GM18520 (cell line): ENCODE results near the gene CHRNA1.

Source experiments
- ATAC-seq: cut with Tn5 transposase; IDR thresholded peaks from one replicate; pipeline ENCODE4 v1.9.1; 2021; ENCODE audit not compliant: unreplicated experiment

CHRNA1 gene

GRCh38 chr2:174764280-174765255 is at the start of gene CHRNA1:
CHRNA1 (minus strand) TSS chr2:174764472; CDS start chr2:174764394, 78 bp downstream.
- no peak for ATAC-seq

- ATAC-seq: no peak
Measured at GRCh38 chr2:174812037-174812436, 47.8 kb upstream of the CHRNA1 start.

GRCh38 chr2:174807931-174808330 is 43.7 kb upstream of the CHRNA1 start:
- no peak for ATAC-seq

- no peak for ATAC-seq
Measured at GRCh38 chr2:174805803-174806202, 41.5 kb upstream of the CHRNA1 start.

- ATAC-seq: no peak
Measured at GRCh38 chr2:174802459-174802858, 38.2 kb upstream of the CHRNA1 start.

GRCh38 chr2:174800436-174801205 is 36.3 kb upstream of the CHRNA1 start:
- no peak for ATAC-seq

GRCh38 chr2:174798801-174799200 is 34.5 kb upstream of the CHRNA1 start:
- no peak for ATAC-seq

- ATAC-seq: no peak
Measured at GRCh38 chr2:174797781-174798276, 33.6 kb upstream of the CHRNA1 start.

GRCh38 chr2:174796319-174796771 is 32.1 kb upstream of the CHRNA1 start:
- ATAC-seq: no peak

- no peak for ATAC-seq
Measured at GRCh38 chr2:174794851-174795374, 30.6 kb upstream of the CHRNA1 start.

- no peak for ATAC-seq
Measured at GRCh38 chr2:174792309-174793025, 28.2 kb upstream of the CHRNA1 start.

GRCh38 chr2:174791746-174792280 is 27.5 kb upstream of the CHRNA1 start:
- no peak for ATAC-seq

GRCh38 chr2:174791020-174791419 is 26.7 kb upstream of the CHRNA1 start:
- no peak for ATAC-seq

- no peak for ATAC-seq
Measured at GRCh38 chr2:174789001-174789400, 24.7 kb upstream of the CHRNA1 start.

- no peak for ATAC-seq
Measured at GRCh38 chr2:174788291-174788929, 24.1 kb upstream of the CHRNA1 start.

- no peak for ATAC-seq
Measured at GRCh38 chr2:174787487-174788205, 23.4 kb upstream of the CHRNA1 start.

- ATAC-seq: no peak
Measured at GRCh38 chr2:174786066-174786725, 21.9 kb upstream of the CHRNA1 start.

- no peak for ATAC-seq
Measured at GRCh38 chr2:174785481-174785880, 21.2 kb upstream of the CHRNA1 start.

- ATAC-seq: no peak
Measured at GRCh38 chr2:174784909-174785308, 20.6 kb upstream of the CHRNA1 start.
